ENCODE data around the gene CCDC50. TPM values are rescaled to one million over a fixed set of nuclear protein-coding genes. Genes with fewer than 3 reads are reported as not detected.

The CCDC50 gene
- total RNA-seq, 1 donor from 2014 or later: 51.2 TPM

DNA sequence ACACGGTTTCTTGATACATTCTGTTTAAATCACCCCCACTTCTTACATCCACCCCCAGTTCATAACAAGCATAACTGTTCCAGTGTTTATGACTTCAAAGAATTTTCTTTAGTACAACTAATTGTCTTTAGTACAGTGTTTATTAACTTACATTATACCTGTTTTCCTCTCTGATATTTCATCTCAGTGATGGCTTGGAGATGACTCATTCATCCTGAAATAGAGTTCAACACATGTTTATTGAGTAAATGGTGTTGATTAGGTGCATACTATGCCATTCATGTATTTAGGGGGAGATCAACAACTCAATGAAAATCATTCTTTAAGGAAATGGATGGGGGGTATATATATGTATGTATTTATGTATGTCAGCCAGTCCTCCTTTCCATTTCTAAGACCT, 22.8 kb downstream of the CCDC50 start:
- Histone ChIP-seq H4K20me1 (ENCODE audit: low read depth) (no peaks in the 10 kb centered on the region), H3K4me1 (peaks cover 36% of the 10 kb centered on the region), H3K79me2 (ENCODE audit: low read depth) (peaks cover 96% of the 10 kb centered on the region), H3F3A (ENCODE audit: low read depth) (no peaks in the 10 kb centered on the region), H3K9me3 (ENCODE audit: low read depth) (no peaks in the 10 kb centered on the region), H3K9ac (no peak overlapping the region), H3K36me3 (no peaks in the 10 kb centered on the region), H3K27ac (no peak overlapping the region), H3K4me2 (no peak overlapping the region), H3K4me3 (no peak overlapping the region), H3K27me3 (no peaks in the 10 kb centered on the region), H2AFZ (replicated peaks) (no peak overlapping the region)
- peaks cover 8% of the 10 kb centered on the region for H3K4me1 Mint-ChIP-seq
- H3K4me3 Mint-ChIP-seq: no peak overlapping the region
- no peak overlapping the region for H3K27ac Mint-ChIP-seq
- peaks cover 9% of the 10 kb centered on the region for H3K36me3 Mint-ChIP-seq
- peaks cover 2% of the 10 kb centered on the region for H3K9me3 Mint-ChIP-seq
- TF ChIP-seq EZH2phosphoT487 (IDR thresholded peaks at IDR 0.05) (no peak), EZH2 (IDR thresholded peaks at IDR 0.05) (no peak)
- TF ChIP-seq, protein P1, sequence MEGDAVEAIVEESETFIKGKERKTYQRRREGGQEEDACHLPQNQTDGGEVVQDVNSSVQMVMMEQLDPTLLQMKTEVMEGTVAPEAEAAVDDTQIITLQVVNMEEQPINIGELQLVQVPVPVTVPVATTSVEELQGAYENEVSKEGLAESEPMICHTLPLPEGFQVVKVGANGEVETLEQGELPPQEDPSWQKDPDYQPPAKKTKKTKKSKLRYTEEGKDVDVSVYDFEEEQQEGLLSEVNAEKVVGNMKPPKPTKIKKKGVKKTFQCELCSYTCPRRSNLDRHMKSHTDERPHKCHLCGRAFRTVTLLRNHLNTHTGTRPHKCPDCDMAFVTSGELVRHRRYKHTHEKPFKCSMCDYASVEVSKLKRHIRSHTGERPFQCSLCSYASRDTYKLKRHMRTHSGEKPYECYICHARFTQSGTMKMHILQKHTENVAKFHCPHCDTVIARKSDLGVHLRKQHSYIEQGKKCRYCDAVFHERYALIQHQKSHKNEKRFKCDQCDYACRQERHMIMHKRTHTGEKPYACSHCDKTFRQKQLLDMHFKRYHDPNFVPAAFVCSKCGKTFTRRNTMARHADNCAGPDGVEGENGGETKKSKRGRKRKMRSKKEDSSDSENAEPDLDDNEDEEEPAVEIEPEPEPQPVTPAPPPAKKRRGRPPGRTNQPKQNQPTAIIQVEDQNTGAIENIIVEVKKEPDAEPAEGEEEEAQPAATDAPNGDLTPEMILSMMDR (IDR thresholded peaks at IDR 0.05): no peak
- no peak for DNase-seq (ENCODE audit: low spot score)
- H3K27me3 Mint-ChIP-seq (ENCODE audit: insufficient read depth, low read depth): peaks cover 2% of the 10 kb centered on the region

- peak; percentile 24 for DNase-seq (ENCODE audit: low spot score)
- Histone ChIP-seq H3K4me3 (no peak overlapping the region), H3F3A (ENCODE audit: low read depth) (no peaks in the 10 kb centered on the region), H3K4me2 (peak overlapping the region; percentile 50), H4K20me1 (ENCODE audit: low read depth) (no peaks in the 10 kb centered on the region), H2AFZ (replicated peaks) (no peak overlapping the region), H3K9me3 (ENCODE audit: low read depth) (no peaks in the 10 kb centered on the region), H3K27ac (peak overlapping the region; percentile 23), H3K79me2 (ENCODE audit: low read depth) (peaks cover 84% of the 10 kb centered on the region), H3K4me1 (peaks cover 38% of the 10 kb centered on the region), H3K27me3 (no peaks in the 10 kb centered on the region), H3K9ac (no peak overlapping the region), H3K36me3 (no peaks in the 10 kb centered on the region)
- Mint-ChIP-seq H3K9me3 (peaks cover 2% of the 10 kb centered on the region), H3K4me1 (peaks cover 8% of the 10 kb centered on the region), H3K27ac (no peak overlapping the region), H3K36me3 (peaks cover 17% of the 10 kb centered on the region), H3K4me3 (no peak overlapping the region), H3K27me3 (ENCODE audit: insufficient read depth, low read depth) (peaks cover 2% of the 10 kb centered on the region)
- no peak for TF ChIP-seq EZH2phosphoT487 (IDR thresholded peaks at IDR 0.05)
- TF ChIP-seq, protein P1 (IDR thresholded peaks at IDR 0.05): no peak
- TF ChIP-seq EZH2 (IDR thresholded peaks at IDR 0.05): no peak
These were observed 24.0 kb downstream of the CCDC50 start for GRCh38 chr3:191353022-191353777.

- Histone ChIP-seq H3F3A (ENCODE audit: low read depth) (no peaks in the 10 kb centered on the region), H3K9ac (no peak overlapping the region), H3K36me3 (peaks cover 2% of the 10 kb centered on the region), H2AFZ (replicated peaks) (no peak overlapping the region), H3K4me1 (peaks cover 26% of the 10 kb centered on the region), H3K27ac (no peak overlapping the region), H3K4me3 (no peak overlapping the region), H3K4me2 (no peak overlapping the region), H3K79me2 (ENCODE audit: low read depth) (peaks cover 62% of the 10 kb centered on the region), H3K27me3 (no peaks in the 10 kb centered on the region), H3K9me3 (ENCODE audit: low read depth) (no peaks in the 10 kb centered on the region), H4K20me1 (ENCODE audit: low read depth) (no peaks in the 10 kb centered on the region)
- Mint-ChIP-seq H3K9me3 (peaks cover 2% of the 10 kb centered on the region), H3K27me3 (ENCODE audit: insufficient read depth, low read depth) (peaks cover 2% of the 10 kb centered on the region), H3K36me3 (peaks cover 36% of the 10 kb centered on the region), H3K4me3 (no peak overlapping the region), H3K27ac (no peak overlapping the region), H3K4me1 (peaks cover 5% of the 10 kb centered on the region)
- no peak for DNase-seq (ENCODE audit: low spot score)
- TF ChIP-seq, protein P1 (IDR thresholded peaks at IDR 0.05): no peak
- TF ChIP-seq EZH2phosphoT487 (IDR thresholded peaks at IDR 0.05) (no peak), EZH2 (IDR thresholded peaks at IDR 0.05) (no peak)
These were observed 26.2 kb downstream of the CCDC50 start for GRCh38 chr3:191355406-191355805.

Data from neural progenitor cell (in vitro differentiated cells).